Duodenal mucosa (tissue), 2 donors: ENCODE measurements around the gene CLIC4.

Experiments
- H3K27ac ChIP-seq: one replicate; pipeline ENCODE4 v1.7.0; 2013; ENCODE audit warnings: low read depth, low read length
- H3K27me3 ChIP-seq, 2 donors: one replicate each; pipeline ENCODE4 v1.7.0; 2013; ENCODE audit warnings: low read length in 2 of 2, control low read depth in 1 of 2; ENCODE audit not compliant: insufficient read depth in 2 of 2, control insufficient read depth in 1 of 2
- H3K36me3 ChIP-seq, 2 donors: one replicate each; pipeline ENCODE4 v1.7.0; 2013; ENCODE audit warnings: low read length in 2 of 2, control low read depth in 1 of 2; ENCODE audit not compliant: insufficient read depth in 2 of 2, control insufficient read depth in 1 of 2
- H3K4me1 ChIP-seq, 2 donors: one replicate each; pipeline ENCODE4 v1.7.0; 2013; ENCODE audit warnings: low read length in 2 of 2, control low read depth in 1 of 2; ENCODE audit not compliant: insufficient read depth in 2 of 2, control insufficient read depth in 1 of 2
- H3K4me3 ChIP-seq, 2 donors: one replicate each; pipeline ENCODE4 v1.7.0; 2013; ENCODE audit warnings: low read length in 2 of 2, low read depth in 1 of 2
- H3K9ac ChIP-seq, 2 donors: one replicate each; pipeline ENCODE4 v1.7.0; 2013; ENCODE audit warnings: low read length in 2 of 2, low read depth in 1 of 2
- H3K9me3 ChIP-seq, 2 donors: one replicate each; pipeline ENCODE4 v1.7.0; 2013; ENCODE audit warnings: low read length in 2 of 2, control low read depth in 1 of 2; ENCODE audit not compliant: control insufficient read depth in 1 of 2

Gene CLIC4

GRCh38 chr1:24828887-24829192, 83.6 kb downstream of the CLIC4 start:
- H3K9ac ChIP-seq: no peak overlapping the region
- no peak overlapping the region for H3K27ac ChIP-seq
- no peak overlapping the region for H3K4me3 ChIP-seq
- no peaks in the 10 kb centered on the region for H3K27me3 ChIP-seq
- no peaks in the 10 kb centered on the region for H3K9me3 ChIP-seq
- H3K4me1 ChIP-seq: no peaks in the 10 kb centered on the region
- no peaks in the 10 kb centered on the region for H3K36me3 ChIP-seq

GRCh38 chr1:24830680-24831272, 85.5 kb downstream of the CLIC4 start:
- Histone ChIP-seq H3K9me3 (no peaks in the 10 kb centered on the region), H3K27me3 (no peaks in the 10 kb centered on the region), H3K4me1 (no peaks in the 10 kb centered on the region), H3K27ac (no peak overlapping the region), H3K4me3 (no peak overlapping the region), H3K36me3 (no peaks in the 10 kb centered on the region), H3K9ac (no peak overlapping the region)

- Histone ChIP-seq H3K27ac (no peak overlapping the region), H3K27me3 (peaks cover 0 to 5% of the 10 kb centered on the region in 2 donors), H3K36me3 (no peaks in the 10 kb centered on the region), H3K9me3 (no peaks in the 10 kb centered on the region), H3K4me1 (no peaks in the 10 kb centered on the region), H3K9ac (no peak overlapping the region), H3K4me3 (no peak overlapping the region)
Observed at GRCh38 chr1:24841593-24841992, 96.3 kb downstream of the CLIC4 start.

GRCh38 chr1:24846671-24847070, 101.4 kb downstream of the CLIC4 start:
- H3K4me1 ChIP-seq: peaks cover 0 to 5% of the 10 kb centered on the region in 2 donors
- no peak overlapping the region for H3K27ac ChIP-seq
- H3K4me3 ChIP-seq: no peak overlapping the region
- H3K9ac ChIP-seq: no peak overlapping the region
- no peaks in the 10 kb centered on the region for H3K36me3 ChIP-seq
- no peaks in the 10 kb centered on the region for H3K9me3 ChIP-seq
- peaks cover 0 to 5% of the 10 kb centered on the region in 2 donors for H3K27me3 ChIP-seq

- Histone ChIP-seq H3K36me3 (no peaks in the 10 kb centered on the region), H3K27ac (peak overlapping the region; percentile 70), H3K27me3 (no peaks in the 10 kb centered on the region), H3K9me3 (no peaks in the 10 kb centered on the region), H3K4me3 (peak overlapping the region; percentile 73 to 74), H3K9ac (peak overlapping the region; percentile 24 to 82), H3K4me1 (peaks cover 0 to 5% of the 10 kb centered on the region in 2 donors)
Observed at GRCh38 chr1:24847995-24848881, 103.0 kb downstream of the CLIC4 start.

- no peaks in the 10 kb centered on the region for H3K36me3 ChIP-seq
- H3K9ac ChIP-seq: no peak overlapping the region
- no peaks in the 10 kb centered on the region for H3K9me3 ChIP-seq
- peaks cover 0 to 5% of the 10 kb centered on the region in 2 donors for H3K4me1 ChIP-seq
- H3K27ac ChIP-seq: no peak overlapping the region
- H3K27me3 ChIP-seq: no peaks in the 10 kb centered on the region
- no peak overlapping the region for H3K4me3 ChIP-seq
Observed at GRCh38 chr1:24849672-24850295, 104.5 kb downstream of the CLIC4 start.

GRCh38 chr1:24850328-24850920, 105.2 kb downstream of the CLIC4 start:
- Histone ChIP-seq H3K9me3 (no peaks in the 10 kb centered on the region), H3K27me3 (no peaks in the 10 kb centered on the region), H3K27ac (no peak overlapping the region), H3K36me3 (no peaks in the 10 kb centered on the region), H3K9ac (no peak overlapping the region), H3K4me3 (no peak overlapping the region), H3K4me1 (peaks cover 0 to 5% of the 10 kb centered on the region in 2 donors)

- Histone ChIP-seq H3K27ac (no peak overlapping the region), H3K27me3 (no peaks in the 10 kb centered on the region), H3K9ac (no peak overlapping the region), H3K36me3 (no peaks in the 10 kb centered on the region), H3K4me1 (peaks cover 4 to 6% of the 10 kb centered on the region in 2 donors), H3K4me3 (no peak overlapping the region), H3K9me3 (no peaks in the 10 kb centered on the region)
Observed at GRCh38 chr1:24853649-24854048, 108.4 kb downstream of the CLIC4 start.

GRCh38 chr1:24855474-24855873, 110.2 kb downstream of the CLIC4 start:
- H3K27ac ChIP-seq: no peak overlapping the region
- no peak overlapping the region for H3K4me3 ChIP-seq
- peaks cover 5 to 6% of the 10 kb centered on the region in 2 donors for H3K4me1 ChIP-seq
- H3K9ac ChIP-seq: no peak overlapping the region
- no peaks in the 10 kb centered on the region for H3K36me3 ChIP-seq
- no peaks in the 10 kb centered on the region for H3K9me3 ChIP-seq
- no peaks in the 10 kb centered on the region for H3K27me3 ChIP-seq
